Effector memory CD4-positive, alpha-beta T cell (primary cell): ENCODE data around the gene MRPL34.

Experiments used
- DNase-seq, 3 donors: peaks; one replicate each; pipeline ENCODE4 v3.0.0-alpha.2; 2020
- H3K27ac ChIP-seq: 2 replicates; pipeline ENCODE4 v1.7.0; 2013; ENCODE audit warnings: mild to moderate bottlenecking, low read length, moderate library complexity; ENCODE audit not compliant: insufficient read depth, poor library complexity, severe bottlenecking
- H3K27me3 ChIP-seq: replicated peaks from 2 replicates; pipeline ENCODE4 v1.7.0; 2013; ENCODE audit warnings: mild to moderate bottlenecking, low read length; ENCODE audit not compliant: insufficient read depth, control insufficient read depth, poor library complexity, severe bottlenecking
- H3K36me3 ChIP-seq: 2 replicates; pipeline ENCODE4 v1.7.0; 2013; ENCODE audit warnings: mild to moderate bottlenecking, low read length, moderate library complexity; ENCODE audit not compliant: control insufficient read depth, insufficient read depth
- H3K4me1 ChIP-seq: 2 replicates; pipeline ENCODE4 v1.7.0; 2013; ENCODE audit warnings: low read length, mild to moderate bottlenecking; ENCODE audit not compliant: control insufficient read depth, insufficient read depth, poor library complexity, severe bottlenecking
- H3K4me3 ChIP-seq: 2 replicates; pipeline ENCODE4 v1.7.0; 2013; ENCODE audit warnings: low read length, low read depth, mild to moderate bottlenecking; ENCODE audit not compliant: insufficient read depth, poor library complexity, severe bottlenecking
- H3K9me3 ChIP-seq: 2 replicates; pipeline ENCODE4 v1.7.0; 2013; ENCODE audit warnings: mild to moderate bottlenecking, low read length, moderate library complexity; ENCODE audit not compliant: control insufficient read depth
- total RNA-seq, 3 donors: gene quantifications; one replicate each; lab custom pipeline; 2026; lab: John Stamatoyannopoulos, UW

Gene MRPL34
- total RNA-seq = 12.8 to 17.2 (median 16.1) reads per million in 3 donors

- no peaks in the 10 kb centered on the region for H3K36me3 ChIP-seq
- H3K9me3 ChIP-seq = no peaks in the 10 kb centered on the region
- H3K27ac ChIP-seq = peak within 1 kb of the TSS; percentile 69
- H3K4me1 ChIP-seq = peaks cover 40% of the 10 kb centered on the region
- H3K4me3 ChIP-seq = peak within 1 kb of the TSS; percentile 60
- peak; percentile 91 to 96 (median 95) for DNase-seq
- no peaks in the 10 kb centered on the region for H3K27me3 ChIP-seq
These were observed at the start of gene MRPL34 for GRCh38 chr19:17305517-17306284. MRPL34 (plus strand) TSS chr19:17305872; CDS start chr19:17305893, 21 bp downstream.

DNA sequence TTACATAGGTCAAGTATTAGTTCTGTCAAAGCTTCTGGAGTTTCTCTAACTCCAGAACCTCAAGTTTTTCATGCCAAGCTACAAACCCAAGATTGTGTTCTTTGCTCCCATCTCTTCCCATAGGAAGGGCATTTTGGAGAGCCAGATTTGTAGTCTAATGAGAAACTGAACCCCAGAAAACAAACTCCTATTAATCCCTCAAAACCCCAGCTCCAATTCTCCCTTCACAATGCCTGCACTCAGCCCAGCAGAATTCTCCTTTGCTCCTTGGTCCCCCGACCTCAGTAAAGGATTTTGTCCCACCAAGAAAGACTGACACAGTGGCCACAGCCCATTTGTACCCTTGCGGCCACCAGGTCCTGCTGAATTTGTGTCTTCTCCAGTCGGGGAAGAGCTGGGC, 49.5 kb upstream of the MRPL34 start:
- Histone ChIP-seq H3K27me3 (no peaks in the 10 kb centered on the region), H3K27ac (no peak overlapping the region), H3K4me1 (no peaks in the 10 kb centered on the region), H3K4me3 (no peak overlapping the region), H3K9me3 (no peaks in the 10 kb centered on the region), H3K36me3 (no peaks in the 10 kb centered on the region)
- DNase-seq = no peak

DNA sequence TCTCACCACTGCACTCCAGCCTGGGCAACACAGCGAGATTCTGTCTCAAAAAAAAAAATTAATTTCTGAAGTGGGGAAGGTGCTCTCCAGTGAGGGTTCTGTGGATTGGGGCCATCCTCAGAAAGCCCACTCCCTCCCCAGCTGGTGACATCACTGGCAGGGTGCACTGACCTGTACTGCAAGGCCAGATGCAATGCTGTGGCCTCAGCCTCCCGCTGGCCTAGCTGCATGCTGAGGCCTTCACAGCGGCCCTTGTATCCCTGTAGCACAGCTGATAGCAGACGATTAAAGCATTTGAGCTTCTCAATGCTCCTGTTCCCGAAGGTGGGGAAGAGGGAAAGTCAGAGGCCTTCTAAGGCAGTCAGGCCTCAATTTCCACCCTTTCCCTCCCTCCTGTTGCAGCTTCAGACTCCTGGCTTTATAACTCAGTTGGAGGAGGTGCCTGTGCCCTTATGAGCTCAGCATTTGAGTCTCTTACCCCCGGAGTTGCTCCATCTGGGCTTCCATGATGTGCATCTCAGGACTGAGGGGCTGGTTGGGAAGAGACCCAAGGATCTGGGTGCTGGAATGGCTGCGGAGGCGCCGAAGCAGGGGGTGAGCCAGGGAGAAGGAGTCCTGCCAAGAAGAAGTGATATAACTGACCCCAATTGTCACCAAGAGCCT, 46.4 kb upstream of the MRPL34 start:
- Histone ChIP-seq H3K4me3 (no peak overlapping the region), H3K36me3 (no peaks in the 10 kb centered on the region), H3K9me3 (no peaks in the 10 kb centered on the region), H3K4me1 (no peaks in the 10 kb centered on the region), H3K27ac (no peak overlapping the region), H3K27me3 (no peaks in the 10 kb centered on the region)
- no peak for DNase-seq

DNA sequence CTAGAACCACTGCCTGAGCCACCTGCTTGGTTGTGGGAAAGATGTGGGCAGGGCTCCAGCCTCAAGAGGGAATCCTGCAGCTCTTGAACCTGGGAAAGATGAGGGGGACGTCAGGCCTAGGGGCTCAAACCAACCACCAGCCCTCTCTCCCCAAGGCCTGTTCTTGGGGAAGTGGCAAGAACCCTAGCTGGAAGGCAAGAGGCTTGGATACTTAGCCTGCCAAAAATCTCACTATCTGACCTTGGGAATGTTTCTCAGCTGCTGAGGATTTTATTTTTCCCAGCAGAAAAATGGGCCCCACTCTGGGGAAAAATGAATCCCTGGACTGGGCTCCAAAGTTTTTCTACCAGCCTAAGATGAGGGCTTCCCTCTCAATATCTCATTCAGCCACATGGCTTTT, 45.7 kb upstream of the MRPL34 start:
- H3K4me3 ChIP-seq = no peak overlapping the region
- H3K27me3 ChIP-seq = no peaks in the 10 kb centered on the region
- DNase-seq = no peak
- H3K4me1 ChIP-seq = no peaks in the 10 kb centered on the region
- H3K36me3 ChIP-seq = no peaks in the 10 kb centered on the region
- H3K27ac ChIP-seq = no peak overlapping the region
- no peaks in the 10 kb centered on the region for H3K9me3 ChIP-seq

DNA sequence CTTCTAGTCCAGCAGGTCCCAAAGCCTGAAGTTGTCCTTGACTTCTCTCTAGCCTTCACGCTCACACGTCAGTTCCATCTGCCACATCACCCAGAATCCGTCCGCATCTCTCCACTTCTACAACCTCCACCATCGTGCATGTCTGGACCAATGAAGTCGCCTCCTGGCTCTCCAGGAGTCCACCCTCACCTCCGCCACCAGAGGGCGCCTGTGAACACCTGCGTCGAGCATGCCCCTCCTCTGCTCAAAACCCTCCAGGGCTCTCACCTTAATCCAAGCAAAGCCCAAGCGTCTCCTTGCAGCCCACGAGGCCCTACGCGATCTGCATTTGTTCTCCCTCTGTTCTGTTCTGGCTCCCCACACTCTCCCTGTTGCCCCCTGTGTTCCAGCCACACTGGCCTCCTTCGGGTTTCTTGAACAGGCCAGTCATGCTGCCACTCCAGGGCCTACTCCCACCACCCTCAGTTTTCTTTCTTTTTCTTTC, 44.8 kb upstream of the MRPL34 start:
- Histone ChIP-seq H3K9me3 (no peaks in the 10 kb centered on the region), H3K27ac (no peak overlapping the region), H3K4me1 (no peaks in the 10 kb centered on the region), H3K36me3 (no peaks in the 10 kb centered on the region), H3K4me3 (no peak overlapping the region), H3K27me3 (no peaks in the 10 kb centered on the region)
- peak; percentile 72 to 83 (median 77) for DNase-seq

- no peak for DNase-seq
These were observed 43.1 kb upstream of the MRPL34 start for GRCh38 chr19:17262557-17262956.

DNA sequence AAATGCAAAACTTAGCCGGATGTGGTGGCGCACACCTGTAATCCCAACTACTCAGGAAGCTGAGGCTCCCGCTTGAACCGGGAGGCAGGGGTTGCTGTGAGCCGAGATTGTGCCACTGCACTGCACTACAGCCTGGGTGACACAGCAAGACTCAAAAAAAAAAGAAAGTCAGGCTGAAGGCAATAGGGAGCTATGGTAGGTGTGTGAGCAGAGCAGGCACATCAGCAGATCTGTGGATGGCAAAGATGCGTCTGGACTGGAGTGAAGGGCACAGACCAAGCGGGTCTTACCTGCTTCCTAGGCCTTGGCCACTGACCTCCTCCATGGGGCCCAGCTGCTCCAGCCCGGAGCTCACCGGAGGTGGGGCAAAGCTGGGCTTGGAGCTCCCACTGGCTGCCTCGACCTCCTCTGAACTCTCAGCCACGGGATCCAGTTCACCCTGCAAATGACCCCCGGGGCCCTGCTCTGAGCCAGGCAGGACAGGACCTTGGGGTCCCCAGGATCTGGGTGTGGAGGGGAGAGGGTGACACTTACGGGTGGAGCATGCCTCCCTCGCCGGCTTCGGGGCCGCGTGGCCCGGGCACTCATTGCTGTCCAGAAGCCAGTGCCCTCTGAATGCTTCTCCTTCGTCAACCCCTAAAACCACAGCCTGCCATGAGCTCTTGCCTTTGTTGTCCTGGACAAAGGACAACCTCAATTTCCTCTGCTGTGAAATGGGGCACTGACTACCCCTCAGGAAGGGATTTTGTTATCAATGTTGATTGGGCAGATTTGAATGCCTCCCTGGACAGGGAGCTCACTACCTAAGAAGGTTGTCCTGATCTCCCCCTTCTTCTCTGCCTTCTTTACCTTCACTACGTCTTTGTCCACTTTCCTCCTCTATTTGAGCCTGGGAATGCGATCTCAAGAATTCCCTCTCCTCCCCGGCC, 41.7 kb upstream of the MRPL34 start:
- Histone ChIP-seq H3K4me3 (no peak overlapping the region), H3K27ac (no peak overlapping the region), H3K9me3 (no peaks in the 10 kb centered on the region), H3K36me3 (no peaks in the 10 kb centered on the region), H3K27me3 (no peaks in the 10 kb centered on the region), H3K4me1 (peaks cover 9% of the 10 kb centered on the region)
- no peak for DNase-seq

More at GRCh38 chr19:17262557-17262956, 43.1 kb upstream of the MRPL34 start:
- Histone ChIP-seq H3K27ac (no peak overlapping the region), H3K9me3 (no peaks in the 10 kb centered on the region), H3K4me3 (no peak overlapping the region), H3K36me3 (no peaks in the 10 kb centered on the region), H3K27me3 (no peaks in the 10 kb centered on the region), H3K4me1 (peaks cover 2% of the 10 kb centered on the region)

GRCh38 chr19:17264641-17264979, 41.1 kb upstream of the MRPL34 start, which contains the start of gene USHBP1:
USHBP1 (minus strand) TSS chr19:17264745; CDS start chr19:17264299, 446 bp downstream.
- H3K4me1 ChIP-seq = peaks cover 9% of the 10 kb centered on the region
- no peaks in the 10 kb centered on the region for H3K9me3 ChIP-seq
- H3K36me3 ChIP-seq = no peaks in the 10 kb centered on the region
- no peak for DNase-seq
- no peak within 1 kb of the TSS for H3K4me3 ChIP-seq
- H3K27me3 ChIP-seq = no peaks in the 10 kb centered on the region
- no peak within 1 kb of the TSS for H3K27ac ChIP-seq

DNA sequence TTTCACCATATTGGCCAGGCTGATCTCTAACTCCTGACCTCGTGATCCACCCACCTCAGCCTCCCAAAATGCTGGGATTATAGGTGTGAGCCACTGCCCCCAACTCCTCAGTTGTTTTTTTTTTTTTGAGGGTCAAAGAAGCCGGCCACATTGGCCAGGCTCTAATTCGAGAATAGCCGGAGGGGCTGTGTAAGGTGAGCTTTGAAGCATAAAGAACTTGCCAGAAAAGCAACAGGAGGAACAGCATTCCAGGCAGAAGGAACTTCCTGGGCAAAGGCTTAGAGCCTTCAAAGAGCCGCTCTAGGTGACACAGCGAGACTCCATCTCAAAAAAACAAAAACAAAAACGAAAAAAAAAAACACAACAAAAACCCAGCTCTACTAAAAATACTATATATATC, 39.6 kb upstream of the MRPL34 start:
- no peak overlapping the region for H3K27ac ChIP-seq
- H3K36me3 ChIP-seq = peaks cover 6% of the 10 kb centered on the region
- no peaks in the 10 kb centered on the region for H3K9me3 ChIP-seq
- DNase-seq = no peak
- H3K4me3 ChIP-seq = no peak overlapping the region
- H3K4me1 ChIP-seq = peaks cover 9% of the 10 kb centered on the region
- H3K27me3 ChIP-seq = no peaks in the 10 kb centered on the region
